Measurements from ENCODE around the gene FAM174B. TPM values are rescaled to one million over a fixed set of nuclear protein-coding genes. Genes with fewer than 3 reads are reported as not detected.
A peak's percentile ranks its signal among the peaks of the same experiment; 100 is the strongest.

Gene FAM174B
- total RNA-seq, 1 donor, result 2.2 TPM

- no peak overlapping the region for H3K4me3 ChIP-seq (ENCODE audit: low read depth, low read length)
- peak; percentile 20 for DNase-seq (ENCODE audit: low read depth)
- TF ChIP-seq, protein P1, sequence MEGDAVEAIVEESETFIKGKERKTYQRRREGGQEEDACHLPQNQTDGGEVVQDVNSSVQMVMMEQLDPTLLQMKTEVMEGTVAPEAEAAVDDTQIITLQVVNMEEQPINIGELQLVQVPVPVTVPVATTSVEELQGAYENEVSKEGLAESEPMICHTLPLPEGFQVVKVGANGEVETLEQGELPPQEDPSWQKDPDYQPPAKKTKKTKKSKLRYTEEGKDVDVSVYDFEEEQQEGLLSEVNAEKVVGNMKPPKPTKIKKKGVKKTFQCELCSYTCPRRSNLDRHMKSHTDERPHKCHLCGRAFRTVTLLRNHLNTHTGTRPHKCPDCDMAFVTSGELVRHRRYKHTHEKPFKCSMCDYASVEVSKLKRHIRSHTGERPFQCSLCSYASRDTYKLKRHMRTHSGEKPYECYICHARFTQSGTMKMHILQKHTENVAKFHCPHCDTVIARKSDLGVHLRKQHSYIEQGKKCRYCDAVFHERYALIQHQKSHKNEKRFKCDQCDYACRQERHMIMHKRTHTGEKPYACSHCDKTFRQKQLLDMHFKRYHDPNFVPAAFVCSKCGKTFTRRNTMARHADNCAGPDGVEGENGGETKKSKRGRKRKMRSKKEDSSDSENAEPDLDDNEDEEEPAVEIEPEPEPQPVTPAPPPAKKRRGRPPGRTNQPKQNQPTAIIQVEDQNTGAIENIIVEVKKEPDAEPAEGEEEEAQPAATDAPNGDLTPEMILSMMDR (IDR thresholded peaks at IDR 0.05; ENCODE audit: insufficient read depth, low read length), result no peak
These were observed 11.2 kb upstream of the FAM174B start for GRCh38 chr15:92666780-92667179.

- H3K4me3 ChIP-seq (ENCODE audit: low read depth, low read length), result no peak overlapping the region
- TF ChIP-seq, protein P1 (IDR thresholded peaks at IDR 0.05; ENCODE audit: insufficient read depth, low read length), result no peak
- peak; percentile 79 for DNase-seq (ENCODE audit: low read depth)
These were observed 9.6 kb upstream of the FAM174B start for GRCh38 chr15:92665100-92665555.

GRCh38 chr15:92664178-92664900, 8.8 kb upstream of the FAM174B start:
- no peak overlapping the region for H3K4me3 ChIP-seq (ENCODE audit: low read depth, low read length)
- DNase-seq (ENCODE audit: low read depth), result no peak
- TF ChIP-seq, protein P1 (IDR thresholded peaks at IDR 0.05; ENCODE audit: insufficient read depth, low read length), result no peak

DNA sequence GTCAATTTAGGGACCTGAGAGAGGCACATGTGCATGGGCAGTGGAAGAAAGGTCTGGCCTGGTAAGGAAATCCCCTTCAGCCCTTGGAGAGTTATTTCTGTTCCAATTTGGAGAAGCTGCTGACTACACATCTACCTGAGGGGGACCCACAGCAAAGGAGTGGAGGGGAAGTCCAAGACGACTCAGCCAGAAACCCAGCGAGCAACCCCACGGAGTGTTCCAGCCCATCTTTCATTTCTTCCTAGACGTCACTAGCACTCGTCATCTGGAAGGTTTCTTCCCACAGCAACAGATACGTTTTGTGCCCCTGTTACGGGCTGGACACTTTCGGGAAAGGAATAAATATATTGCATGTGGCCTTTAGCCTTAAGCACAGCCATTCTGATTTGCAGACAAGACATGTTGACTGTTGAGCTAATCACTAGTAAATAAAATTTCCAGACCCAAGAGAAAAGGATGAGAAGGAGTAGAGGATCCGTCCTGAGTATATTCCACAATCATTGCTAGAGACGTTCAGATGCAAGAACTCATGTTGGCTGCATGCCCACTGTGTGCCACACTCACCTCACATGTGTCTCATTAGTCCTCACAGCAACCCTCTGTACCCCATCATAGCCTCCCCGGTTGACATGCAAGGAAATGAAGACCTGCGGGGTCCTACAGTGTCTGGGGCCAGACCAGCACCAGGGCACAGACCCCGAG, 7.8 kb upstream of the FAM174B start:
- DNase-seq (ENCODE audit: low read depth), result no peak
- no peak overlapping the region for H3K4me3 ChIP-seq (ENCODE audit: low read depth, low read length)
- TF ChIP-seq, protein P1 (IDR thresholded peaks at IDR 0.05; ENCODE audit: insufficient read depth, low read length), result no peak

GRCh38 chr15:92662762-92663161, 7.2 kb upstream of the FAM174B start:
- TF ChIP-seq, protein P1 (IDR thresholded peaks at IDR 0.05; ENCODE audit: insufficient read depth, low read length), result no peak
- no peak overlapping the region for H3K4me3 ChIP-seq (ENCODE audit: low read depth, low read length)
- no peak for DNase-seq (ENCODE audit: low read depth)

GRCh38 chr15:92661956-92662355, 6.4 kb upstream of the FAM174B start:
- no peak overlapping the region for H3K4me3 ChIP-seq (ENCODE audit: low read depth, low read length)
- no peak for DNase-seq (ENCODE audit: low read depth)
- TF ChIP-seq, protein P1 (IDR thresholded peaks at IDR 0.05; ENCODE audit: insufficient read depth, low read length), result no peak

Measured in fibroblast of the aortic adventitia (primary cell).